Inflammatory macrophage treated with lipopolysaccharide for 4 hours (primary cell): Measurements from ENCODE around the gene NFILZ.
A peak's percentile ranks its signal among the peaks of the same experiment; 100 is the strongest.

Experiments used
- DNase-seq: peaks from one replicate; pipeline ENCODE4 v3.0.0-alpha.2; 2020

The NFILZ gene, protein sequence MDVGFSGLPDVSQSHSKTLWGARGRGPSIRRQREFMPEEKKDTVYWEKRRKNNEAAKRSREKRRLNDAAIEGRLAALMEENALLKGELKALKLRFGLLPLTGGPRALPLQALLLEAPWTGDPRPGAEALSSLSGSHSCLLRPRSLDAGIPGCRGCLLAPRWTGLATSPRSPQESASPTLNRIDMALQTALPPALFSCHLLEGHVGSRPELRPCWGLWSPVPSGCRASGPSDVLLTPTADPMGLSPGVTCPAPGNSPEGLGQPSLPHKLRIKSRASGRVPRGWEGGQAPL

GRCh38 chr19:8629996-8630683 lies at the start of gene NFILZ:
Gene NFILZ, plus strand, starts transcription at chr19:8630633. Its CDS starts 46,133 bp downstream, at chr19:8676766.
- no peak for DNase-seq

DNA sequence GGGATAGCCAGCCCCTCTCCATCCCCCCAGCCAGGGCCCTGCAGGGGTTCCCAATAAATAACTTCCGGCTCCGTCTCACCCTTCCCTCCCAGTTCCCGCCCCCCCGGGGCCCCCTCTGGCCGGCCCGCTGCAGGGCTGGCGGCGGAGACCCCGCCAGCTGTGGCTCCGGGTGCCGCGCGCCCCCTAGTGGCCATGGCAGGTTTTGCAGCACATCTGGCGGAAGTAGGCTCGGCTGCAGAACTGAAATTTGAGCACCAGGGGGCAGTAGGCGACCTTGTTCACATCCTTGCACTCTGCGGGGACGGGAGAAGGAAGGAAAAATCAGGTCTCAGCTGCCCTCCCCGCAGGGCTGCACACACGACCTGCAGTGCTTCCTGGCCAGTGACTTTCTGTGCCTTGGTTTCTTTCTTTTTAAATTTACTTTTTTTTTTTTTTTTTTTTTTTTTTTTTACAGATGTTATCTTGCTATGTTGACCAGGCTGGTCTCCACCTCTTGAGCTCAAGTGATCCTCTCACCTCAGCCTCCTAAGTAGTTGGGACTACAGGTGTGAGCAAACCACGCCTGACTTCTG lies 49.6 kb upstream of the NFILZ start:
- peak; percentile 77 for DNase-seq

GRCh38 chr19:8584965-8585893 lies 45.2 kb upstream of the NFILZ start:
- DNase-seq = no peak

- peak; percentile 41 for DNase-seq
Measured at GRCh38 chr19:8585894-8586750, 44.3 kb upstream of the NFILZ start.

DNA sequence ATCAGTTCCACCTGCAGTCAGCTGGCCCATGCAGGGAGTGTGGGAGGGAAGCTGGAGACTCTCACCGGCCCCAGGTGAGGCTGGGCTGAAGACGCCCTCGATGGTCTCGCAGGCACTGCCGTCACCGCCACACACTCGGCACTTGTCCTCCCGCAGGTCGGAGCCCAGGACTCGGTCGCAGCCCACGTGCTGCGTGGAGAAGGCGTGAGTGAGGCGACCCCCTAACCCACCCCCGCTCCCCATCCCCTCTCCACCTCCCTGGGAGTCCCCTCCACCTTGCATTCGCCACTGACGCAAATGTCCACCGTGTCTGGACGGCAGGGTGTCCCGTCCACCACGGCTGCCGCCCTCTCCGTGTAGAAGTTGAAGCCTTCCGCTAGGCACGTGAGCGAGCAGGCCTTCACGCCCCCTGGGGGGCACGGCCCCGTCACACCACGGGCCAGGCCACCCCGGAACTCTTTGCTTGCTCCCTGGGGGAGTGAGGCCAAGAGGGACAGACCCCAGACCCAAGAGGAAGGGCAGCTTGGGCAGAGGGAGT lies 41.2 kb upstream of the NFILZ start:
- no peak for DNase-seq

DNA sequence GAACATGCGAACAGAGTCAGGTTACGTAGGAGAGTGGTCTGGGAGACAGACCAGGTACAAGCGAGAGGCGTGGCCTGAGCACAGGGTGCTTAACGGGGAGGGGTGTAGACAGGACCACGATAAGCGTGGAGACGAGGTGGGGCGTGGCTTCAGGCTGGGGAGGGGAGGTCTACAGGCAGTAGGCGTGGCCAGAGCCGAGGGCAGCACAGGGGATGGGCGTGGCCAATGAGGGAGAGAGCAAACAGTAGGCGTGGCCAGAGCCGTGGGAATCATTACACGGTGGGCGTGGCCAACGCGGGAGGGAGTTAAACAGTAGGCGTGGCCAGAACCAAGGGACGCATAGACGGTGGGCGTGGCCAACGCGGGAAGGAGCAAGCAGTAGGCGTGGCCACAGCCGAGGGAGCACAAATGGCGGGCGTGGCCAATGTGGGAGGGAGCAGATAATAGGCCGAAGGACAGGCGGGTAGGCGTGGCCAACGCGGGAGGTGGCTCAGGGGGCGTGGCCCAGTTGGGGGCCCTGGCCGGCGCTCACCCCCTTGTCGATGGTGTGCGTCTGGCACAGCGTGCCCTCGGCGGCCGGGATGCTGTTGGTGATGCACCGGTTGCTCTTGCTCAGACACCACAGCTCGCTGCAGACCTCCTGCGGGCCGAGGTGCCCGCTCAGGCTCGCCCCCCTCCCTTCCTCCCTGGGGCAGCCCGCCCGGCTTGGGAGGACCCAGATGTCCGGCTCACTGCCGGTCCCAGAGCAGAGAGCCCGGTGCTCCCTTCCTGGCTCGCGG lies 38.0 kb upstream of the NFILZ start:
- DNase-seq = peak; percentile 77

GRCh38 chr19:8593931-8594330 lies 36.5 kb upstream of the NFILZ start:
- DNase-seq = no peak

DNA sequence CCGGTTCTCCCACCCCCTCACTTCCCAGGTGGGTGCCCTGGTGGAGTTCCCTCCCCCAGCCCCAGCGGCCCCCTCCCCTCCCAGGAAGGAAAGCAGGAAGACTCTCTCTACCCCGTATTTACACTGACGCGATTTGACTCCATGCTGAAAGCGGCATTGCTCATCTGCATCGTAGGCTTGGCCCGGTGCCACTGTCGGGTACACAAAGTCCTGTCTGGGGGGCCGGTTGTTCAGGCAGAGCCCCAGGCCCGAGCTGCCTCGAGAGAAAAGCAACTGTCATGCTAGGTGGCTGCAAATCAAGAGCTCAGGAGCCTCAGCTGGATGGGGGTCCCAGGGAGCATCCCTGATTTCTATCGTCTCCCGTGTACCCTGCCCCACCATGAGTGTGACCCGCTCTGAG lies 34.8 kb upstream of the NFILZ start:
- DNase-seq = no peak

DNA sequence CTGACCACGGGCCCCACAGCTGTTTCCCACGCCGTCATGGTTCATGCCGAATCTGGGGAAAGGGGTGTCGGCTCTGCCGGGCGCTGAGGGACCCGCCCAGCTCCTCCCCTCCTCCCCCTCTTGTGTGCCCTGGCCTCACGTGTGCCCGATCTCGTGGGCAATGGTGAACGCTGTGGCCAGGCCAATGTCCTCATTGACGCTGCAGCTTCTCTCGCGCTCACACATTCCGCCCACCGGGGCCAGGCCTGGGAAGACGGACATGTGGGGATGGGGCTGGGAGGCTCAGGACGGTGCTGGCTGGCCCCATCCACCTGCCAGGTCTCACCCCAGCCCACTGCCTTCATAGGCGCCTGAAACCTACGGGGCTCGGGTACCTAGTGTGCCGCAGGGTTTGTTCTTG lies 34.3 kb upstream of the NFILZ start:
- no peak for DNase-seq

GRCh38 chr19:8600064-8600463 lies 30.4 kb upstream of the NFILZ start:
- no peak for DNase-seq

GRCh38 chr19:8600816-8601215 lies 29.6 kb upstream of the NFILZ start:
- no peak for DNase-seq

DNA sequence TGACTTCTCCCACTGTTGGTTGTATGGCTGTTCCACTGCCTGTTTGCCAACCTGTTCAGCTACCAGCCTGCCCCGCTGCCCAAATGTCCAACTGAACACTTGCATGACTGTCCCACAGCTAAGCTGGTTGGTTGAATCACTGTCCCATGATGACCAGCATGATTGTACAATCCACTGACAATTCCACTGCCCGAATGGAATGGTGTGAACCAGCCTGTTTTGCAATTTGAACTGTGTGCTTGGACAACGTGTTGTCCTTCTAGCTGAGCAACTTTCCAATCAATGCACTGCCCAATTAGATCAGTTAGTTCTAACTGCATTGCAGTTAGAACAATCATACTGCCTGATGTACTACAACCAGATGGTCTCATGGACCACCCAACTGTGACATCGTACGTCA lies 28.6 kb upstream of the NFILZ start:
- DNase-seq = peak; percentile 14

DNA sequence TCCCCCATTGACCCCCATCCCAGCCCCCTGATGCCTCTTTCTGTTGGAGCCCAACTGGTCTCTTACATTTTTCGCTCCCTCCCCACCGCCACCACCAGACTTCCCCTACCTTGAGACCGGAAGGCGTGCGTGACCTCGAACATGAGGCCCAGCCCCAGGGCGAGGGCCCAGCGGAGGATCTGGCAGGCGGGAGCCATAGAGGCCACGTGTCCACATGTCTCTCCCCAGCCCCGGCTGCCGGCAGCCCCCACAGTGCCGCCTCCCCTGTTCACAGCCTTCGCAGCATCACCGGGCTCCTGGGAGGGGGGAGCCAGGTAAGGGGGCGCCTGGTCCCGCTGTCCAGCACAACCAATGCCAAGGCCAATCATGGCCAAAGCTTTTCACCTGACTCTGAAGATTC lies 24.9 kb upstream of the NFILZ start:
- no peak for DNase-seq

DNA sequence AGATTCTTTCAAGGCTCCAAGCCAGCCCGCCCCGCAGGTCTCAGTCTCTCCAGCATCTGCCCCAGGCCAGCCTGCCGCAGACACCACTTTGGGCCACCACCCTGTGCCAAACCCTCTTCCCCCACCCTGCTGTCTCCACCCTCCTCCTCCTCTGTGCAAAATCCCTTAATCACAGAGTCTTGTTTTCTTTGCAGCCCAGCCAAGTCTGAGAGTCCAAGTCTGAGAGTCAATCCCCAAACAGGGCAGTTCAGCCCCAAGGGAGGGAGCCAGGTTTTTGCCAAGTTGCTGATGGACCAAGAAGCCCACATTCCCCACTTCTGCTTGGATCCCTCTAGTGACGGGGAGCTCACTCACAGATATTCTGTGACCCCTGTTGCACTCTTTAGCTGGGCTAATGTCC lies 23.0 kb upstream of the NFILZ start:
- no peak for DNase-seq

DNA sequence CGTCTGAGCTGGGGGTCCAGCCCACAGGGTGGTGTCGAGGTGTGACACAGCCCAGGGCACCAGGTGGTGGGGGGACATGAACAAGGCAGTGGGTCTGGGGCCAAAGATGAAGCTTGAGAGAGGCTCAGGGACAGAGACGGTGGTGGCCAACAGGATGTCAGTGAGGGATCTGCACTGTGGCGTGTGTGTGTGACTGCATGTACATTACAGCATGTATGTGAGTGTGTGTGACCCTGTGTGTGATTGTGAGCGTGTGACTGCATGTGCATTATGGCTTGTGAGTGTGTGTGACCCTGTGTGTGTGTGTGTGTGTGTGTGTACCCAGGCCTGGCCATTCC lies 21.5 kb upstream of the NFILZ start:
- no peak for DNase-seq

DNA sequence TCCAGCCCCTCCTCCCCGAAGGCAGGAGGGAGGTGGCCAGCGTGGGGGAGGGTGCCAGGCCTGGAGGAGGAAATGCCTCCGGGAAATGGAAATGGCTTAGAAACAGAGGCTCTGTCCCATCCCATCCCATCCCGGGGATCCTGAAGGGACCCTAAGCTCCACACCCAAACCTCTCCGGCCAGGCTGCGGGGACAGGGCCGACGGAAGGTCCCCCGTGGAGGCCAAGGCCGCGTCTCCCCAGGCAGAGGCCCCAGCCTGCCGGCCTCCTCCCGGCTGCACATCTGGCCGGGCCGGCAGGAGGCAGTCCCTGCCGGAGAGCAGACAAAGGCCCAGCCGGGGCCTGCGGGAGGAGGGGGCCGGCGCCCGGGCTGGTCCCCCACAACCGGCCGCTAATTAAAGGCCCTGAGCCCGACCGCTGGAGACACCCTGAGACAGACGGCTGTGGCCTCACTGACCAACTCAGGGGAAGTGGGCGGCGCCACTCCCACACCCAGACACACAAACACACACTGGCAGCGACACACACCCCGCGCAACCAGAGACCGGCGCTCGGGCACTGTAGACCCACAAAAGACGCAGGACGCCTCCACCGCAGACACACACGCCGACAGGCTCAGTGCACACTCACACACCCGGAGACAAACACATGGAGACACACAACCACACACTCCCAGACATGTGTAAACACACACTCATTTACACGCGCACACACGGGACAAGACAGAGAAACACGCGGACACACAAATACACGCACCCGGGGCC lies 21.0 kb upstream of the NFILZ start:
- DNase-seq = peak; percentile 43

DNA sequence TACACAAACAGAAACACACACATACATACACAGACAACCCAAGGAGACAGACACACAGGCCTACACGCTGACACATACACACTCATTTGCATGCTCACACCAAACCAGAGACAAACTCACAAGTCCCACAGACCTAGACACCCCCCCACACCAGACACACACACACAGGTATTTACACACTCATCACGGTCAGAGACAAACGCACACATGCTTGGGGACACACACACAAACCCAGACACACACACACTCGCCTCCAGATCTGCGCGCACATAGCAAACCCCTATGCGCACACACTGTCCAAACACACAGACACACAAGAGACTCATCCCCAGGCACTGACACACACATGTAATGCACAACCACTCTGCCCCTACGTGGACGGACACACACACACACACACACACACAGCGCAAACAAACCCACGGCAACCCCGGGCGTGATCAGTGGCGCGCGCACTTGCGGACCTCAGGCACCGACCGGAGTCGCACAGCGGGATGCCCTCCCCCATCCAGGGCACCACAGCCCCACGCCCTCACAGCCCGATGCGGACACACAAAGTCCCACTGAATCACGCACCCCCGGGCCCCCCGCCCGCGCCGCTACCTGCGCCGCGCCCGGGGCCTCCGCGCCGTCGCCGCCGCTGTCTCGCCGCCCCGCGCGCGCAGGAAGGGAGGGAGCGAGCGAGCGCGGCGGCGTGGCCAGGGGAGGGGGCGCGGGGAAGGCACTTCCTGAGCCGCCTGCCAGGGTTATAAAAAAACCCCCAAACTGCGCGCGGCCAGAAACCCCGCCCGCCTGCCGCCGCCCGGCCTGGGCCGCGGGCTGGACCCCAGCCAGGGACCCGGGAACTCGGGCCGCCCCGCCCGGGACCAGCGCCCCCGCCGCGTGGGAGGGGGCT lies 20.1 kb upstream of the NFILZ start, which contains the start of gene ADAMTS10:
Gene ADAMTS10, minus strand, starts transcription at position 675 of the 895 bp plus-strand sequence. CDS start 5,005 bp downstream, outside the sequence.
- no peak for DNase-seq

DNA sequence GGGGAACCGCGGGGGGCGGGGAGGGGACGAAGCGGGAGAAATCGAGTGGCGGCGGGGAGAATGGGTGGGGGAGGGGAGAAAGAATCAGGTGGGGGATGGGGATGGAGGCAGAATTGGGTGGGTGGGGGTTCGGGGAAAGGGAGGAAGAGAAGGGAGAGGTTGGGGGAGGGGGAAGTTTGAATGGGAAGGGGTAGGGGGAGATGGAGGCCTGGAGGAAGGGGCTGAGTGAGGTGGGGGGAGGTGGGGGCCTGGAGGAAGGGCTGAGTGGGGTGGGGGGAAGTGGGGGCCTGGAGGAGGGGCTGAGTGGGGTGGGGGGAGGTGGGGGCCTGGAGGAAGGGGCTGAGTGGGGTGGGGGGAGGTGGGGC lies 19.5 kb upstream of the NFILZ start:
- no peak for DNase-seq

DNA sequence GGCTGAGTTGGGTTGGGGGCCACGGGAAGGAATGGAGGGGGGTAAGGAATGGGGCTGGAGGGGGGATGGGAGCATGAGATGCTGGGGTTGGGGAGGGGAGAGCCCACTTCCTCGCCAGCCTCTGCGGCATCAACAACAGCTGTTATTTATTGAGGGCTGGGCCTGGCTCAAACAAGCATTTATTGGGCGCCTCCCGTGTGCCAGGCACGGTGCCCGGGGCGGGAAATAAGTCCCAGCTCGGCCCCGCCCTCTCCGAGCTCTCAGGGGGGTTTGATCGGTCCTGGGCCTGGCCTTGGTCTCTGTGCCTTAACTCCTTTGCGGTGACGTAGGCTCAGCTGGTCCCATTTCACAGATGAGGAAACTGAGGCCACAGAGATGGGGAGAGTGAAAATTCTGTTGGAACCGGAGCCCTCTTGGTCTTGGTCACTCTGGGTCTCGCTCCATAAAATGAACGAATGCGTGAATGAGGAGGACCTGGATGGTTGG lies 19.0 kb upstream of the NFILZ start:
- DNase-seq = no peak
